GM18498 (cell line): ENCODE measurements around the gene MIEF2.
A peak's percentile ranks its signal among the peaks of the same experiment; 100 is the strongest.
"Not testable (repeated sequence)": the region's sequence is repeated elsewhere in the genome, so short reads cannot be mapped to it uniquely, and the experiment has no call there.

Source experiments
- ATAC-seq: cut with Tn5 transposase; IDR thresholded peaks from one replicate; pipeline ENCODE4 v1.9.1; 2021; ENCODE audit warnings: mild to moderate bottlenecking, moderate library complexity; ENCODE audit not compliant: unreplicated experiment

The MIEF2 gene

DNA sequence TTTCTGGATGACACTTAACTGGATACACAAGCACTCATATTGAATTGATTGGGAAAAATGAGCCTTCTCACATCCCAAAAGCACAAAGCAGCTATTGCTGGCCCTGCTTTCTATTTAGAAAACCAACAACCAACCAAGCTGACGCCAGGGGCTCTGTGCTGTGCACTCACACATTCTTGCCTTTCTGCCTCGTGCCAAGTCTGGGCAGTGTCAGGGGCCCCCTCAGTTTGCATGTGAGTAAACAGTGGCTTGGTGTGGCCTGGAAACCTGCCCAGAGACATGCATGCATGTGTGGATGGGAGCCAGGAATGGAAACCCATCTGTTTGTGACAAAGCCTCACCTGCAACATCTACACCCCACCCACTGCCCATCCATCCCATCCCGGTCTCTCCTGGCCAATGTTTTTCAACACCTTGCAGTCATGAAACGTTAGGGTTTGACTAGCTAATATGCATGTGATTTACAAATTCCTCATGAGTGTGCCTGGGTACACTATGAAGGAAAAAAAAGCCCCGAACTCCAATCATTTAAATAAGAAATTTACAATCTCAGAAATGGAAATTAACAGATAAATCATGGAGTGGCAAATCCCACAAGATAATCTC, 20.4 kb downstream of the MIEF2 start:
- ATAC-seq, result no peak

DNA sequence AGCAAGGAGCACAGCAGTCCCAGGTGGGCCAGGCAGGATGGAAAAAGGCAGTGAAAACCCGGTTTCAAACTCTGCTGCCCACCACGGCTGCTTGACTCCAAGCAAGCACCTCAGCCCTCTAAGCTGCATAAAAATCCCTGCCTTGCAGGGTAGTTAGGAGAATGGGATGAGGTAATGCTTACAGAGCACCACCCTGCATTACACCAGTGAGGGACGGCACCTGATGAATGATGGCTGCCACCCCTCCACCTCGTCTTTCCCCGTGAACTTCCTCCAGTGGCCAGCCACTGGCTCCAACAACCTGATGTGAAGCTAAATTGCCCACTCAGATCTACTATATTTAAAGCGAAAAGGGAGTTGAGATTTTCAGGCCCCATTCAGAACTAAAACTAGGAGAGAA, 21.3 kb downstream of the MIEF2 start:
- no peak for ATAC-seq

DNA sequence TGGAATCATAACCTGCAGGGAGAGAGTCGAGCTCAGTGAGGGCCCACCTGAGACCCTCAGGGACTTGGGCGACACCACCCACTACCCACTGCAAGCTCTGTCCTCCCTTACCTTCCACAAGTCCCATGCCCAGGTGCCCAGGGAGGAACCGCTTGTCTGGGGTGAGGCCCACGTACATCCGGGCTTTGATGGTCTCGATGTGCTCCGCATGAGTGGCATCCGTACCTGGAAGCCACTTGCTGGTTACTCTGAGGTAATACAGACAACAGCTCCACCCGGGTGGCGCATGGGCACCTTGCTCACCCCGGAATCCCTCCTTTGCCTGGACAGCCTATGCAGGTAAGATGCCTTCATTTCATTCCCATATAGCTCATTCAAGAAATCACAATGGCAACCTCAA, 24.8 kb downstream of the MIEF2 start:
- no peak for ATAC-seq

DNA sequence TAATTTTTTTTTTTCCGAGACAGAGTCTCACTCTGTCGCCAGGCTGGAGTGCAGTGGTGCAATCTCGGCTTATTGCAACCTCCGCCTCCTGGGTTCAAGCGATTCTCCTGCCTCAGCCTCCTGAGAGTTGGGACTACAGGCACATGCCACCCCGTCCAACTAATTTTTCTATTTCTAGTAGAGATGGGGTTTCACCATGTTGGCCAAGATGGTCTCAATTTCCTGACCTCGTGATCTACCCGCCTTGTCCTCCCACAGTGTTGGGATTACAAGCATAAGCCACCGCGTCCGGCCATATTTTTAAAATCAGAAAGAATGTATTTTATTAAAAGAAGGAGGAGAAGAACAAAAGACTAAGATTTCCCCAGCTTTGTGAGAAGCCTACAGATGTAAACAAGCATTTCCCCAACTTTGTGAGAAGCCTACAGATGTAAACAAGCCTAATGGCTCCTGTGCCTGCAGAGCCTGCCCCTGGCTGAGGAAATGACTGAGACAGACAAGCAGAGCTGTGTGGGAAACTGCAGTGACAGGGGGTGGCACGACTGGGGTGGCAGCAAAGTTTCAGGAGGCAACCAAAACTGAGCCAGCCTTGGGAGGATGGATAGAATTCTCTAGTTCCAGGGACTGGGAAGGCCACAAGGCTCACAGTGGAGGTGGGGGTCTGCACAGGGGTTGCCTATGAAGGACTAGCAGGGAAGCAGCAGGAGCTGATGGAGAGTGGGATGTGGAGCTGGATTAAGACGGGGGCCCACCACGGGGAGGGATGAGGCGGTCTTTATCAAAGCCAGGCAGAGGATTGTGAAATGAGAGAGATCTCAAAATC, 31.5 kb downstream of the MIEF2 start:
- ATAC-seq, result no peak

DNA sequence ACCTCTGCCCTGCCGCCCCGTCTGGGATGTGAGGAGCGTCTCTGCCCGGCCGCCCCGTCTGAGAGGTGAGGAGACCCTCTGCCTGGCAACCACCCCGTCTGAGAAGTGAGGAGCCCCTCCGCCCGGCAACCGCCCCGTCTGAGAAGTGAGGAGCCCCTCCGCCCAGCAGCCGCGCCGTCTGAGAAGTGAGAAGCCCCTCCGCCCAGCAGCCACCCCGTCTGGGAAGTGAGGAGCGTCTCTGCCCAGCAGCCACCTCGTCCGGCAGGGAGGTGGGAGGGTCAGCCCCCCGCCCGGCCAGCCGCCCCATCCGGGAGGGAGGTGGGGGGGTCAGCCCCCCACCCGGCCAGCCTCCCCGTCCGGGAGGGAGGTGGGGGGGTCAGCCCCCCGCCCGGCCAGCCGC, 37.6 kb downstream of the MIEF2 start:
- not testable (repeated sequence) for ATAC-seq

DNA sequence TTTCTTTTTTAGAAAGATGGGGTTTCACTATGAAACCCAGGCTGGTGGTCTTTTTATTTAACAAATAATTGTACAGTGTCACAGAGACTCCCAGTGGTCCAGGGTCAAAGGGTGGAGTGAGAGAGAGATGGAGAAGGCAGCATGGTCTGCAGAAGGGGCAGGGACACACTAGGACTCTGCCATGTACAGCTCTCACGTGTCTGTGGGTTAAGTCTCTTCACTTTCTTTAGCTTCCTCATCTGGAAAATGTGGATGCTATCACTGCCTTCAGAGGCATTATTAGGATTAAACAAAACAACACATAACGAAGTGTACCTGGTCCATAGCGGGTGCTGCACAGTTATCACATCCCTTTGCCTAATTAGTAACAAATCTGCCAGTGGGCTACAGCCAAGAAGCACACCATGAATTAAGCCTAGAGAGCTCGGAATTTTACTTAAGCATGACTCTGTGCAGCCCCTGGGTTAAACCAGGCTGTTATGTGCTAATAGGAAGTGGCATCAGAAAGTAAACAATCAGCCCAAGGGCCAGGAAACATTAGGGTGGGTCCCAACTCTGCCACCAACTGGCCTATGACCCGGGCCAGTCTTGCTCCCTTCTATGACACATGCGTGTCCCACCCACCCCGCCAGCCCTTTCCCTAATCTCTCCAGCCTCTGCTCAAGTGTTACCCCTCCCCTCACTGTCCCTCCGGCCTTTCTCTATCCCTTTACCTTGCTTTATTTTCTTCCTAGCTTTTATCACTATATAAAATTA, 40.4 kb downstream of the MIEF2 start:
- ATAC-seq, result no peak

DNA sequence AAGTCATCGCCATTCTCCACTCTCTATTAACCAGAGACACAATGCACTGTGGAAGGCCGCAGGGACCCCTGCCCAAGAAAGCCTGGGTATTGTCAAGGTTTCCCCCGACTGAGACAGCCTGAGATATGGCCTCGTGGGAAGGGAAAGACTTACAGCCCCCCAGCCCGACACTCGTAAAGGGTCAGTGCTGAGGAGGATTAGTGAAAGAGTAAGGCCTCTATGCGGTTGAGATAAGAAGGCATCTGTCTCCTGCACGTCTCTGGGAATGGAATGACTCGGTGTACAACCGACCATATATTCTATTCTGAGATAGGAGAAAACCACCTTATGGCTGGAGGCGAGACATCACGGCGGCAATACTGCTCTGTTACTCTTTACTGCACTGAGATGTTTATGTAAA, 42.7 kb downstream of the MIEF2 start:
- not testable (repeated sequence) for ATAC-seq

DNA sequence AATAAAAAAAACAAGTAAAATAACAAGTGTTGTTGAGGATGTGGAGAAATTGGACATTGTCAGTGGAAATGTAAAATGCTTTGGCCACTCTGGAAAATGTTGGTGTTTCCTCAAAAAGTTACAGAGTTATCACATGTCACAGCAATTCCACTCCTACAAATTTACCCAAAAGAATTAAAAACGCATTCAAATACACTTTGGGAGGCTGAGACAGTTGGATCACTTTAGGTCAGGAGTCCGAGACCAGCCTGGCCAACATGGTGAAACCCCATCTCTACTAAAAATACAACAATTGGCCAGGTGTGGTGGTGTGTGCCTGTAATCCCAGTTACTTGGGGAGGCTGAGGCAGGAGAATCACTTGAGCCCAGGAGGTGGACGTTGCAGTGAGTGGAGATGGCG, 48.7 kb downstream of the MIEF2 start:
- no peak for ATAC-seq

DNA sequence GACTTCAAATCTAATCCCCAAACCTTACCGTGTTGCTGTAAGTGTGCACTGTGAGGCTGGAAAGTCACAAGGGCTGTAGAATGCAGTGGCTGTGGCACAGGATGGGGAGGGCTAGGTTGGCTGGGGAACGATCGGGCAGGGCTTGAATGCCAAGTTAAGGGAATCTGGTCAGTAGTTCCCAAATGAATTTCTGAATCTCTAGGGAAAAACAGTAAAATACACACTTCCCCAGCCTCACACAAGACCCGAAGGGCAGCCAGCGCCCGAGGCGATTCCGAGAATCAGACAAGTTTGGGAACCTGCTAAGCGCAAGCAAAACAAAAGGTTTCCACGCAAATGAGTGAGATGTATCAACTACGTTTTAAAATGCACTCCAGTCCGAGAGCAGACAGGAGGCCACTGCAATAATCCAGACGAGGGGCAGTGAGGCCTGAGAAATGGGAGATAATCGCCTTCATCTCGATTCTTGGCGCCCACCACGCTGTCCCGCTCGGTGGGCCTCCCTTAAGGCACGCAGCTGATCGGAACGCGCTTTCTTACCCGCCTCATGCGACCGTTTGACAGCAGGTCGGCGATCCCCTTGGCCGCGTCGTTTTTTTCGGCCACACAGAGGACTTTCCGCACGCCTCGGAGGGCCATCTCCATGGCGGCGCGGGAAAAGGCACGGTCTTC, 53.7 kb downstream of the MIEF2 start:
- ATAC-seq, result peak; percentile 18

DNA sequence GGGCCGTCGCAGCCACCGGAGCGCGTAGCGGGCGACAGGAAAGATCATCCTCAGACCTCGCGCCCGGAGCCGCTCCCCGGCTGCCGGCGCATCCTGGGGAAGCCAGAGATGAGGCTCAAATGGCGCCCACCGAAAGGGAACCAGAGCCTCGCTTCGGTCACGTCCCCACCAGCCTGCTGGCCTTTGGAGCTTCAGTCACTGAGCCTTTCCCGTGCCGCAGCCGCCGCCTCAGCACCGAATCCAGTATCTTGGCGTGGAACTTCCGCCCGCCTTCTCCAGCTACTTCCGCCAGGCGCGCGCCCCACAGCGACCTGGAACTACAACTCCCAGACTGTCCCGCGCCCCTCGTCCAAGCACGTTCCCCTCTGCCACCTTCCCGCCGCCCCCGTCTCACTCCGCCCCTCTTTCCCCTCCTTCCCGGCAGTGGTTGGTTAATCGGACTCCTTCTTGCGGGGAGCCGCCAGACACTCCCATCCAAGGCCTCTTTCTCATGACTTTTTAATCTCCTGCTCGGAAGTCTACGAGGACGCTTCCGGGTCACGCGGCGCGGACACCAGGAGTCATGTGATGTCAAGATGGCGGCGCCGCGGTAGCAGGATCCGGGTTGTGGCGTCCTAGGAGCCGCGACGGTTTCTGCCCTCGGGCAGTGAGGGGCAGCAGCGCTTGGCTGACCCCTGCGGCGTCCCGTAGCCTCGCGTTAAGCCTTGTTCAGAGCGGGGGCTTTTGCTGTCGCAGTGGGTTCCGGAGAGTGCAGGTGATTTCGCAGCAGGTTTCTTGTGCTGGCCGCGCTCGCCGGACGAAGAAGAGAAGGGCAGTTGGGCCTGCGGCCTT, 54.5 kb downstream of the MIEF2 start, which contains the start of the genes SMCR8 and TOP3A:
SMCR8 (plus strand) TSS at position 563 of the 831 bp plus-strand sequence. CDS start 497 bp downstream, outside the sequence.
TOP3A (minus strand) TSS at position 264 of the 831 bp plus-strand sequence; CDS start at position 48, 216 bp downstream.
- peak; percentile 85 for ATAC-seq

DNA sequence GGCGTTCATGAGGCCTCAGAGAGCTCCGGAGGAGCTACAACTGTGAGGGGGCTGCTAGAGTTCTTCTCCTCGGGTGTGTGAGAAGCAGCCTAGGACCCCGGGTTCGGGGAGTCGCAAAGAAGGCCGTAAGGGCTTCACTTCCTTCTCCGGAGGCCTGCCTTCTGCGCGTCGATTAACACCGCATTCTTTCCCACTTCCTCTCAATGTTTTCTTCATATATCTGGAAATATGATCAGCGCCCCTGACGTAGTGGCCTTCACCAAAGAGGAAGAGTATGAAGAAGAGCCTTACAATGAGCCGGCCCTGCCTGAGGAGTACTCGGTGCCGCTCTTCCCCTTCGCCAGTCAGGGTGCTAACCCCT, 55.1 kb downstream of the MIEF2 start:
- peak; percentile 0 for ATAC-seq

DNA sequence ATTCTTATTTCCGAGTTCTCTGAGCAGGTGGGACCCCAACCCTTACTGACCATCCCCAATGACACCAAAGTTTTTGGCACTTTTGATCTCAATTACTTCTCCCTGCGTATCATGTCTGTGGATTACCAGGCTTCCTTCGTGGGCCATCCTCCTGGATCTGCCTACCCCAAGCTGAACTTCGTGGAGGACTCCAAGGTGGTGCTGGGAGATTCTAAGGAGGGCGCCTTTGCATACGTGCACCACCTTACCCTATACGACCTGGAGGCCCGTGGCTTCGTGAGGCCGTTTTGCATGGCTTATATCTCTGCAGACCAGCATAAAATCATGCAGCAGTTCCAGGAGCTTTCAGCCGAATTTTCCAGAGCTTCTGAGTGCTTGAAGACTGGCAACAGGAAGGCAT, 55.5 kb downstream of the MIEF2 start:
- no peak for ATAC-seq
